ENCODE data around the gene RAB11FIP3. TPM values are rescaled to one million over a fixed set of nuclear protein-coding genes. Genes with fewer than 3 reads are reported as not detected.

RAB11FIP3 gene
- polyA plus RNA-seq, 1 of the 3 experiments (the other 2 are of a cell fraction): 24.8 TPM

- CTCF ChIA-PET: interaction anchor here (0.8 to 1.9 kb wide), 3 partner anchors 8 to 67 kb away, joined by 3 to 6 read pairs (median 3); no protein-coding TSS in a partner anchor
- H3K27me3 ChIP-seq (ENCODE audit: insufficient read depth): peaks cover 27% of the 10 kb centered on the region
- H3K4me2 ChIP-seq: no peak overlapping the region
Measured at GRCh38 chr16:557463-558297, 132.2 kb downstream of the RAB11FIP3 start.

More at GRCh38 chr16:557463-558297, 132.2 kb downstream of the RAB11FIP3 start:
- POLR2A ChIA-PET: interaction anchor here (2.3 kb wide), 1 partner anchor 8 kb away, joined by 12 read pairs; the partner anchor contains the start of gene NHLRC4
- no peak overlapping the region for H3K4me3 ChIP-seq (ENCODE audit: low read depth in 2 of 2, low read length in 1 of 2)
- H3K9me2 ChIP-seq: no peaks in the 10 kb centered on the region
- peaks cover 2% of the 10 kb centered on the region for H3F3A ChIP-seq (replicated peaks; ENCODE audit: insufficient read depth)
- DNase-seq: no peak
- no peaks in the 10 kb centered on the region for H3K79me2 ChIP-seq (ENCODE audit: insufficient read depth)
- 84% methylated on average over 15 of the region's 23 CpGs for WGBS (ENCODE audit: low lambda C conversion rate)
- H3K9ac ChIP-seq: no peak overlapping the region
- no peak overlapping the region for H2AFZ ChIP-seq (ENCODE audit: low read depth)
- H3K36me3 ChIP-seq (replicated peaks in 1 of 2; ENCODE audit: control insufficient read depth in 1 of 2, insufficient read depth in 2 of 2, low read length in 1 of 2): peaks cover 0 to 5% of the 10 kb centered on the region in 2 experiments
- H3K4me1 ChIP-seq (ENCODE audit: control insufficient read depth in 1 of 2, insufficient read depth in 2 of 2, low read depth in 1 of 2, low read length in 1 of 2): peaks cover 0 to 9% of the 10 kb centered on the region in 2 experiments; a peak in 1 of 4 replicates
- TF ChIP-seq TEAD4 (IDR thresholded peaks at IDR 0.05; ENCODE audit: borderline replicate concordance, insufficient read depth) (no peak), MAX (IDR thresholded peaks at IDR 0.05; ENCODE audit: low read depth) (no peak), MEF2A (IDR thresholded peaks at IDR 0.05; ENCODE audit: borderline replicate concordance, low read depth) (no peak), FOSL2 (IDR thresholded peaks at IDR 0.05; ENCODE audit: borderline replicate concordance, low read depth) (no peak), NFIC (IDR thresholded peaks at IDR 0.05; ENCODE audit: borderline replicate concordance) (no peak), IRF3 (IDR thresholded peaks at IDR 0.05; ENCODE audit: low read depth, low read length) (no peak), CTCF (IDR thresholded peaks at IDR 0.05) (no peak), RAD21 (IDR thresholded peaks at IDR 0.05; ENCODE audit: low read length) (no peak), USF1 (IDR thresholded peaks at IDR 0.05; ENCODE audit: borderline replicate concordance, low read depth) (no peak), REST (IDR thresholded peaks at IDR 0.05; ENCODE audit: low read depth, low read length) (no peak), GABPA (IDR thresholded peaks at IDR 0.05; ENCODE audit: low read depth) (no peak), JUND (IDR thresholded peaks at IDR 0.05) (no peak)
- no peaks in the 10 kb centered on the region for H4K20me1 ChIP-seq (ENCODE audit: insufficient read depth)
- H3K9me3 ChIP-seq: no peaks in the 10 kb centered on the region
- H3K27ac ChIP-seq (ENCODE audit: low read depth in 2 of 2, low read length in 1 of 2): no peak overlapping the region
